SKM-1 (cell line): ENCODE data around the gene FRMD3.
"Not testable (repeated sequence)": the region's sequence is repeated elsewhere in the genome, so short reads cannot be mapped to it uniquely, and the experiment has no call there.

ENCODE experiments used
- DNase-seq: peaks from one replicate; lab custom pipeline; 2025; ENCODE audit not compliant: unreplicated experiment; lab: John Stamatoyannopoulos, UW

FRMD3 gene

GRCh38 chr9:83401328-83401900, 136.8 kb downstream of the FRMD3 start:
- no peak for DNase-seq

DNA sequence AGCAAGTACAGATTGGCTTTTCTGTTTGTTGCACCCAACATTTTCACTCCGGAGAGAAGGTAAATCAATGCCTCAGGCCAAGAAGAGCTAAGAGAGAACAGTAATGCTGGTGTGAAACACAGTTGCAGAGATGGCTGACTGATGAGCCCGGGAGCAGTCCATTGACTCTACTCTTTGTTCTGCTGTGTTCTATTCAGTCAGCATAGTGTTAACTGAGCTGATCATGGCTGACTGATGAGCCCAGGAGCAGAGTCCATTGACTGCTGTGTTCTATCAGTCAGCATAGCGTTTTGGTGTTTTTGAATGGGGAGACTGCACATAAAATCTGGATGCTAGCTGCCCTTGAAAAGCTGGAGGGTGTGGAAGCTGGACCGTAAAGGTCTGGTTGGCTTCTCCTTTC, 141.4 kb downstream of the FRMD3 start:
- no peak for DNase-seq

- DNase-seq = no peak
These were observed 141.9 kb downstream of the FRMD3 start for GRCh38 chr9:83396342-83396741.

DNA sequence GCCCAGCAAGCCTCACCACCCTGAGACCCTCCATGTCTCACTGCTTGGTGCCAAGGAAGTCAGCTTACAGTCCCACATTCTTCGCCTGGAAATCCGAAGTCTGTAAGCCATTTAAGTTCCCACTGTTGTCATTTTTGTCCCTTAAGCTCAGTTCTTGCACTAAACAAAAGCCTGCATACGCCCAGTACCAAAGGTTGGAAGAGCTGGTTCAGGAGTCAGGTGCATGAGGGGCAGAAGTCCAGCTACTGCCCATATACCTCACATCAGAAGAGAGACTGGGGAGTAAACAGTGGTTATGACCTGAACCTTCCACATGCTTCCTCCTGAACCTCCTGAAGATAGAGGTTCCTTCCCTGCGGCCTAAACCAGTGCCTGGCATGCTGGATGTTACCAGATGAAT, 146.0 kb downstream of the FRMD3 start:
- DNase-seq = no peak

DNA sequence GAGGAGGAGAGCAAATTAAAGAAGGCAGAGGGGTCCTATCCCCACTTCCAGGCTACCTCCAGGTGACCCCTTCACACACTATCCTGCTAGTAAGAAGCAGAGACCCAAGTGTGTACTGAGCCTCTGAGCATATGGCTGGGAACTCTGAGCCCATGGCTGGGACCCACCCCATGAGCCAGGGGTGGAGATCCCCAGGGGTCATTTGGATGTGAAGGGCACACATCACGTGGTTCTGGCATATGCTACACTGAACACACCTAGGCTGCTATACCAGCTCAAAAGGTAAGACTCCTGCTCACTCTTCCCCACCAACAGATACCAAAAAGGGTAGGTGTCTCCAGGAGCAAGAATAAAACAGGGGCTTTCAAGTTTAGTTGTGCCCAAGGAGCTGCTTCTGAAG, 149.9 kb downstream of the FRMD3 start:
- no peak for DNase-seq

GRCh38 chr9:83387401-83388185, 150.6 kb downstream of the FRMD3 start:
- no peak for DNase-seq

DNA sequence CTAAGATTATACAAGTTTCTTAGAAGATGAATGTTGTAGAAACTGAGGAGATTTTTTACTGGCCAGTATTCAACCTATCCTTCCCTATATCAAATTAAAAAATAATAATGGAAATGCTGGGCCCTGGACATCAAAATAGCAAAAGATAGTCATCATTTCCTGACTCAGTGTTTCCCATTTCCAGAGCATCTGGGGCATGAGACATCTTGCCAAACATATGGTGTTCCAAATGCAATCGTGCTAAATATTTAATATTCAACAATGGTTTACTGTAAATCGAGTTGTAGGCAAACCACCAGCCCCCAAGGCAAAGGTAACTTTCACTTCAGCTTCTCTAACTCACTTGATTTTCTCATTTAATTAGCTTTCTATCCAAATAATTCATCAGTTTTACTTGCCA, 152.9 kb downstream of the FRMD3 start:
- no peak for DNase-seq

- DNase-seq = no peak
These were observed 154.0 kb downstream of the FRMD3 start for GRCh38 chr9:83384214-83384613.

GRCh38 chr9:83383034-83383433, 155.2 kb downstream of the FRMD3 start:
- DNase-seq = no peak

DNA sequence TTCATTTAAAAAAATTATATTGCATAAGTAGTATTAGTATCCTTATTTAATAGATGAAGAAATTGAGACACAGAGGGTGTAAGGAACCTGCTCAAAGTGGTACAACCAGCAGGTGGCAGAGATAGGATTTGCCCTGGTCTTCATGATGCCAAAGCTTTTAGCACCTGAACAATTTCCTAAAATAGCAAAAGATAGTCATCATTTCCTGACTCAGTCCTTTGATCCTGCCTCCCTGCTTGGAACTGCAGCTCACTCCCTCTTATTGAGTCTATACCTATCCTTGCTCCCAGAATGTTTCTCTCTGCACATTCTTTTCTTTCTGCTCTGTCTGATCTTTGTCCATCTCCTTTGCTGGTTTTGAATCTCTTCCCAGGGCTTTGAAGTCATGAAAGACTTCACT, 155.8 kb downstream of the FRMD3 start:
- DNase-seq = no peak

- DNase-seq = no peak
These were observed 159.2 kb downstream of the FRMD3 start for GRCh38 chr9:83379045-83379444.

DNA sequence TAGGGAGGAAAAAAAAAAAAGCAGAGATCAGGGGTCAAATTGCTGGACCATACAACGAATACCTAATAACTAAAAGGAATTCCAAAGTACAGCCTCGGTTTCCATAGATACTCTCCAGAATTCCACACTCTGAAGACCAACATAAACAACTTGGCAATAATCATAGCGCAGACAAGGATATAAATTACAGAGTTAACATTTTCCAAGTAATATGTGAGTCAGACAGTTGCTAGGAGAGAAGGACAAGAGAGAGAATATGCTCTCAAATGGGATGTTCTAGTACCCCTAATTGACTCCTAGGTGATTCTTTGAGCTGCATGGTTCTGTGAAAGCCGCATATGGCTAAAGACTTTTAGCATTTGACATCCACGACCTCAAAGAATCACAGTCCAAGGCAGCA, 165.2 kb downstream of the FRMD3 start:
- no peak for DNase-seq

DNA sequence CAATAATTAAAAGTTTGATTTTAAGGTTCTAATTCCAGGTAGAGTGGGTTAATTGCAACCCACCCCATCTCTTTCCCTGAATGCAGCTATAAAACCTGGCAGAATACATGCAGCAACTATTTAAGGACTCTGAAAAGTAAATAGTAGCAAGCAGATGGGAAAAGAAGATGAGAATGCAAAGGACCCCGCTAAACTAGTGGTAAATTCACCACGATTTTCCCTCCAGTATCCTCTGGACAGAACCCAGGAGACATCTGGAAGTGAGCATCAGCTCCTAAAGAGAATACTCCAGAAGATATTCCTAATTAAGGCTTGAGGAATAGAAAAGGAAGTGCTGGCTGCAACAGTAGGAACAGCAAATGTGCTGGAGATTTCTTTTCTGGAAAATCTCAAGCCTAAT, 170.9 kb downstream of the FRMD3 start:
- no peak for DNase-seq

DNA sequence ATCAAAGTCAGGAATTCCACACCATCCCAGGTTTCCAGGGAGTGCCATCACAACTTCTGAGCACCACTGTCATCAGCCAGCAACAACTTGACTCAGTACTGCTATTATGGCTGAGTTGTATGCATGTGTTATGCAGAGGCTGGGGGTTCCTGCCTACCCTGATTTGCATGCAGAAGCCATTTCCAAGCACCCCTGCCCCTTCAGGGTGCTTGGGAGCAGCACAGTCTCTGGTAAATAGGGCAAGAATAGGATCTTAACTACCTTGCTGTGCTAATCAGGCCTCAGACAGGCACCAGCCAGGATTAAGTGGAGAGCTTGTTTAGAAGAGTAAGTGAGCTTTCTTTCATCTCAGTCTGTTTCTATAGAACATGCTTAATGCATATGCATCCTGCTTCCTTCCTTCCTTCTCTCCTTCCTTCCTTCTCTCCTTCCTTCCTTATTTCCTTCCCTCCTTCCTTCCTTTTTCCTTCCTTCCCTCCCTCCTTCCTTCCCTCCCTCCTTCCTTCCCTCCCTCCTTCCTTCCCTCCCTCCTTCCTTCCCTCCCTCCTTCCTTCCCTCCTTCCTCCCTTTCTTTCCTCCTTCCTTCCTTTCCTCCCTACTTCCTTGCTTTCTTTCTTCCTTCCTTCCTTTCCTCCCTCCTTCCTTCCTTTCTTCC, 175.7 kb downstream of the FRMD3 start:
- no peak for DNase-seq

GRCh38 chr9:83359039-83359438, 179.2 kb downstream of the FRMD3 start:
- DNase-seq = no peak

GRCh38 chr9:83358493-83358892, 179.7 kb downstream of the FRMD3 start:
- not testable (repeated sequence) for DNase-seq

DNA sequence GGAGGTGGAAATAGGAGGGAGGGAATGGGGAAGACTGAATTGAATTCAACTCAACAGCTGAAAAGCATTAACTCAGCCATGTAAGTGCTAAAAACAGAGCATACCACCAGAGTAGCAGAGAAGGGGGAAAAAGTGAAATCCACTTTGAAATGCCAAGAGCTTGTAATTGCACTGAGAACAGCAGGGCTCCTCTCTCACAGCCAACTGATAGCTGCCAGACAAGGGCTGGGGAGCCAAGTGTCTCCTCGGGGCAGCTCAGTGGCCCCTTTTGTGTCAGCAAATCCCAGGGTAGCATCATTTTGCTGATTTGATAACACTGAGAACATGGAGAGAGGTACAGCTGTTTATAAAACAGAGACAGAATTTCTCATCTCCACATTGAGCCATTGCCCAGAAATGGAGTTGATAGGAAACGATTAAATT, 182.5 kb downstream of the FRMD3 start:
- DNase-seq = no peak

GRCh38 chr9:83355024-83355444, 183.2 kb downstream of the FRMD3 start:
- no peak for DNase-seq

- DNase-seq = no peak
These were observed 189.2 kb downstream of the FRMD3 start for GRCh38 chr9:83349031-83349430.

DNA sequence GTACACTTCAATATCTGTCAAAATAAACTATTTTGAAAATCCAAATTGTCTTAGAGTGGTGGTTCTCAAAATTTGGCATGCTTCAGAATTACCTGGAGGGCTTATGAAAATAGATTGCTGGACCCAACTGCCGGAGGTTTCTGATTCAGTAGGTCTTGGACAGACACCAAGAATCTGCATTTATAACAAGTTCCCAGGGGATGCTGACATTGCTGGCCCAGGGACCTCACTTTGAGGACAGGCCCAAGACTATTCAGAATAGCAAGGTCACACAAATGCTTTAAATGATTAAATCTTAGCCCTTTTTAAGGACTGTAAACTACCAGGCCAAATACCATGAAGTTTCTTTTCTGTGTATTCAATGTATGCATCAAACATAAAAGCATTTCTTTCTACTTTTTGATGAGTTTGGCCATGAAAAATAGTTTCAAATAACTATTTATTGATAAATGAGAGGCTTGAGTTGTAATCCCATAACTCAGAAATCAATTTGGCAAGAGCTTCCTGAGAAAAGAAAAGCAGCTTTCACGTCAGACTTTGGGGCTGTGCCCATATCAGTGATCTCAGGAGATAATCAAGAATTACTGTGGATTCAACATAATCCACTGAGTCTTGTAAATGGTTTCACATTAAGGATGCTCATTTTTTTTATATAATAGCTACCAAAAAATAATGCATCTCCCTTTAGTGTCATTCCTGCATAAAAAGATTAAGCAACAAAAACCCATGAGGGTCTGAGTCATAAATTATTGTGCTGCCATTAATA, 191.4 kb downstream of the FRMD3 start:
- DNase-seq = no peak

DNA sequence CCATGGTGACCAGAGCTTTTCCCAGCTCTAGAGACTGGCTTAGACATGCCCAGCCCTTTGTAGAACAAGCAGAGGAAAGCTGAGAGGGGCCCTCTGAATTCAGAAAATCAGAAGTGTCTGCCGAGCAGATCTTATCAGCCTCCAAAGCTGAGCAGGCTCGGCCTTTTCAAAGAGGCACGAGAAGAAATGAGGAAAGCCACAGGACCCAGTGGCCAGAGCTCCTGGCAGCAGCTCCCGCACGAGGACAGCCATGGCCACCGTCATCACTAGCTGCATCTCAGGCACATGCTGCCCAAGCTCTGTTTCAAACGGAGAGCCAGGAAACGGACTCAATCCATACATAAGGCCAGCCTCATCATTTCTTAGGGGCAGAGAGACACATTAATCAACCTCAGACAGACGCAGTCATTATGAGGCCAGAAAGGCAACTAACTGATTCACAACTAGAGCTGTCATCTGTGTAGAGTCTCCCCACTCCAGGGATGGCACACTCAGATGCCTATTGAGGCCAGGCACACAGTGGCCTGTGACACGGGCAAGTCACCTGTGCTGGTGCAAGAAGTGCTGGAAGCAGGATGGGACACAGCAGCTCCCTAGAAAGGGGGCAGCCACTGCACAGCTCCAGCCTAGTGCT, 194.7 kb downstream of the FRMD3 start:
- DNase-seq = no peak
